Astrocyte (in vitro differentiated cells and primary cell): ENCODE measurements around the gene PDZK1.
"Not testable (repeated sequence)": the region's sequence is repeated elsewhere in the genome, so short reads cannot be mapped to it uniquely, and the experiment has no call there.

Experiments
- EZH2 ChIP-seq: IDR thresholded peaks from 2 replicates; pipeline ENCODE4 v1.6.1; 2012; ENCODE audit warnings: mild to moderate bottlenecking, low read length, inconsistent platforms; ENCODE audit not compliant: insufficient read depth
- TF ChIP-seq, protein P1 (sequence below): IDR thresholded peaks from 2 replicates; pipeline ENCODE4 v1.5.1; 2011; ENCODE audit warnings: low read depth, mild to moderate bottlenecking, inconsistent platforms, low read length, moderate library complexity; ENCODE audit not compliant: insufficient read depth

DNA sequence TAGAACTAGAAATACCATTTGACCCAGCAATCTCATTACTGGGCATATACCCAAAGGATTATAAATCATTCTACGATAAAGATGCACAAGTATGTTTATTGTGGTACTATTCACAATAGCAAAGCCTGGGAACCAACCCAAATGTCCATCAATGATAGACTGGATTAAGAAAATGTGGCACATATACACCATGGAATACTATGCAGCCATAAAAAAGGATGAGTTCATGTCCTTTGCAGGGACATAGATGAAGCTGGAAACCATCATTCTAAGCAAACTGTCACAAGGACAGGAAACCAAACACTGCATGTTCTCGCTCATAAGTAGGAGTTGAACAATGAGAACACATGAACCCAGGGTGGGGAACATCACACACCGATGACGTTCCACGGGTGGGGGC is 19.0 kb upstream of the PDZK1 start:
- TF ChIP-seq, protein P1, sequence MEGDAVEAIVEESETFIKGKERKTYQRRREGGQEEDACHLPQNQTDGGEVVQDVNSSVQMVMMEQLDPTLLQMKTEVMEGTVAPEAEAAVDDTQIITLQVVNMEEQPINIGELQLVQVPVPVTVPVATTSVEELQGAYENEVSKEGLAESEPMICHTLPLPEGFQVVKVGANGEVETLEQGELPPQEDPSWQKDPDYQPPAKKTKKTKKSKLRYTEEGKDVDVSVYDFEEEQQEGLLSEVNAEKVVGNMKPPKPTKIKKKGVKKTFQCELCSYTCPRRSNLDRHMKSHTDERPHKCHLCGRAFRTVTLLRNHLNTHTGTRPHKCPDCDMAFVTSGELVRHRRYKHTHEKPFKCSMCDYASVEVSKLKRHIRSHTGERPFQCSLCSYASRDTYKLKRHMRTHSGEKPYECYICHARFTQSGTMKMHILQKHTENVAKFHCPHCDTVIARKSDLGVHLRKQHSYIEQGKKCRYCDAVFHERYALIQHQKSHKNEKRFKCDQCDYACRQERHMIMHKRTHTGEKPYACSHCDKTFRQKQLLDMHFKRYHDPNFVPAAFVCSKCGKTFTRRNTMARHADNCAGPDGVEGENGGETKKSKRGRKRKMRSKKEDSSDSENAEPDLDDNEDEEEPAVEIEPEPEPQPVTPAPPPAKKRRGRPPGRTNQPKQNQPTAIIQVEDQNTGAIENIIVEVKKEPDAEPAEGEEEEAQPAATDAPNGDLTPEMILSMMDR = not testable (repeated sequence)
- TF ChIP-seq EZH2 = not testable (repeated sequence)
